ENCODE results near the gene BMP3.

The BMP3 gene

GRCh38 chr4:81106150-81106549 lies 75.6 kb downstream of the BMP3 start:
- peak; percentile 15 for DNase-seq (ENCODE audit: low spot score)
